Measurements from ENCODE around the gene ANKMY1. TPM values are rescaled to one million over a fixed set of nuclear protein-coding genes. Genes with fewer than 3 reads are reported as not detected.
"Not testable (repeated sequence)": the region's sequence is repeated elsewhere in the genome, so short reads cannot be mapped to it uniquely, and the experiment has no call there.

ANKMY1 gene
- total RNA-seq, 1 donor from 2014 or later: 7.2 TPM

DNA sequence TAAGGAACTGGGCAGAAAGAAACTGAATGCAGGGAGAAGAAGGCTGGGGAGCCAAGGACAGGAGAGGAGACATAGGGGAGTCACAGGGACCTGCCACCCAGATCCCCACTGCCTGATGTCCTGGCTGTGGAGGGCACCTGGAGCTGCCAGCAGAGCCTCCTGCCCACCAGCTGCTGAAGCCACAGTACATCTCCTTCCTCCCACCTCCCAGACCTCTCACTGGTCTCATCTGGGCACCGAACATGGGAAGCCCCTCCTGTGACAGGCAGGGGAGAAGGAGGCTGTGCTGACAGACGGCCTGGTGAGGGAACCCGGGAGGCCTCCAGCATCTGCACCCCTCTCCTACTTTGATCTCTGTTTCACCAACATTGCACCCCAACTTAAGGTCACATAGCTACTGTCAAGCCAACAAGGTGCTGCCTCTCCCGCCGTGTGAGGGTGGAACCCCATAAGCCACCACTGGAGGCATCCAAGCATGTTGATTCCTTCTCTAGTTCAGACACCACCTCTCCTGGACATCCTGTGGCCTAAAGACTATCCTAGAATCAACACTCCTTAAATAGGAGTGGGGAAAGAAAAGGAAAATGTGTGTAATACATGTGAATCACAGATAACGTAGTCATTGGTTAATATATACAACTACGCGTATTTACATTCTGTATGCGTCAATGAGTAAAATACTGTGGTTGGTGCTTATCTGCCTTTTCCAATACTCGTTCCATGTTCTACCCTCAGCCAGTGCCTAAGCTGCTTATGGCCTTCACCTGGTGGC, 7.0 kb upstream of the ANKMY1 start:
- FAIRE-seq: no peak
- H3K4me2 ChIP-seq (ENCODE audit: low read length): no peak overlapping the region
- DNase-seq (ENCODE audit: low read depth): no peak

DNA sequence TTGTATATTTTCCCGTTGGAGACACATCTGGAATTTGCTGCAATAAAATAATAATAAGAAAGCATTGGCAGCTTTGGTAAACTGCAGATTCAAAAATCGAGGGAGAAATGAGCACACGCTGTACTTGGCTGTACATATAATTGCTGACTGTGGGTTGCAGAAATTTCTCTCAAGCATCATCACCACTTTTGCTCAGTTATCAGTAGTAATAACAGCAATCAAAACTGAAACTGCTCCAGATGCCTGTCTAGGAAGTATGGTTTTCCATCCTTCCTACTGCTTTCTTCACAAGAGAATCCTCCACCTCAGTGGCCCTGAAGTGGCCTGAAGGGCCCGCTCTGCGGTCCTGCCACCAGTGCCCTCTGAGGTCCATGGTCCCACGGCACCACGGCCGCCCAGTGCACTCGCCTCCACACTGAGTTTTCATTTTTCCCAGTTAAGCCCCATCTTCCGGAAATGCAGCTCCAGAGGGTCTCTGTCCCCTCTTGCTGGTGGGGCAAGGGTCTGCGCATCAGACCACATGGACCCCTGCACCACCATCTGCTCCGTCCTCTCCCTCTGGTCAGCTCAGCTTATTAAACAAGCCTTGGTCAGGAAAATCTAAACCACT, 6.3 kb upstream of the ANKMY1 start:
- H3K79me2 ChIP-seq (ENCODE audit: insufficient read depth, low read length): peaks cover 4% of the 10 kb centered on the region
- Mint-ChIP-seq H3K9me3 (ENCODE audit: unreplicated experiment) (no peaks in the 10 kb centered on the region), H3K27me3 (ENCODE audit: low read depth, unreplicated experiment) (no peaks in the 10 kb centered on the region), H3K36me3 (ENCODE audit: low read depth, unreplicated experiment) (no peaks in the 10 kb centered on the region), H3K27ac (ENCODE audit: unreplicated experiment) (no peak overlapping the region), H3K4me1 (ENCODE audit: low read depth, unreplicated experiment) (peaks cover 20% of the 10 kb centered on the region), H3K4me3 (ENCODE audit: unreplicated experiment) (no peak overlapping the region)
- H3K9me3 ChIP-seq (ENCODE audit: insufficient read depth, low read depth, low read length): no peaks in the 10 kb centered on the region
- H3K27me3 ChIP-seq (ENCODE audit: insufficient read depth, low read length): no peaks in the 10 kb centered on the region
- H3K4me2 ChIP-seq (ENCODE audit: low read length): no peak overlapping the region
- H4K20me1 ChIP-seq (ENCODE audit: insufficient read depth, low read length): peaks cover 10% of the 10 kb centered on the region
- no peak overlapping the region for H3K4me3 ChIP-seq (ENCODE audit: insufficient read depth, low read depth, low read length)
- no peaks in the 10 kb centered on the region for H3K36me3 ChIP-seq (ENCODE audit: insufficient read depth, low read length)
- FAIRE-seq (no peak), DNase-seq (ENCODE audit: low read depth) (no peak)
- peaks cover 43% of the 10 kb centered on the region for H3K4me1 ChIP-seq (ENCODE audit: insufficient read depth, low read length)
- TF ChIP-seq, protein P1, sequence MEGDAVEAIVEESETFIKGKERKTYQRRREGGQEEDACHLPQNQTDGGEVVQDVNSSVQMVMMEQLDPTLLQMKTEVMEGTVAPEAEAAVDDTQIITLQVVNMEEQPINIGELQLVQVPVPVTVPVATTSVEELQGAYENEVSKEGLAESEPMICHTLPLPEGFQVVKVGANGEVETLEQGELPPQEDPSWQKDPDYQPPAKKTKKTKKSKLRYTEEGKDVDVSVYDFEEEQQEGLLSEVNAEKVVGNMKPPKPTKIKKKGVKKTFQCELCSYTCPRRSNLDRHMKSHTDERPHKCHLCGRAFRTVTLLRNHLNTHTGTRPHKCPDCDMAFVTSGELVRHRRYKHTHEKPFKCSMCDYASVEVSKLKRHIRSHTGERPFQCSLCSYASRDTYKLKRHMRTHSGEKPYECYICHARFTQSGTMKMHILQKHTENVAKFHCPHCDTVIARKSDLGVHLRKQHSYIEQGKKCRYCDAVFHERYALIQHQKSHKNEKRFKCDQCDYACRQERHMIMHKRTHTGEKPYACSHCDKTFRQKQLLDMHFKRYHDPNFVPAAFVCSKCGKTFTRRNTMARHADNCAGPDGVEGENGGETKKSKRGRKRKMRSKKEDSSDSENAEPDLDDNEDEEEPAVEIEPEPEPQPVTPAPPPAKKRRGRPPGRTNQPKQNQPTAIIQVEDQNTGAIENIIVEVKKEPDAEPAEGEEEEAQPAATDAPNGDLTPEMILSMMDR (IDR thresholded peaks at IDR 0.05; ENCODE audit: insufficient read depth, low read depth, low read length): no peak
- no peak for TF ChIP-seq EZH2 (IDR thresholded peaks at IDR 0.05; ENCODE audit: insufficient read depth, low read length)
- H3K9ac ChIP-seq (ENCODE audit: low read length): no peak overlapping the region
- no peak overlapping the region for H2AFZ ChIP-seq (ENCODE audit: low read depth, low read length)
- no peak overlapping the region for H3K27ac ChIP-seq (ENCODE audit: low read depth, low read length)

More for the DNA sequence above, 7.0 kb upstream of the ANKMY1 start:
- no peak overlapping the region for H3K27ac ChIP-seq (ENCODE audit: low read depth, low read length)
- H3K4me3 Mint-ChIP-seq (ENCODE audit: unreplicated experiment): peak overlapping the region; percentile 8
- H3K36me3 ChIP-seq (ENCODE audit: insufficient read depth, low read length): no peaks in the 10 kb centered on the region
- no peaks in the 10 kb centered on the region for H3K9me3 Mint-ChIP-seq (ENCODE audit: unreplicated experiment)
- H3K36me3 Mint-ChIP-seq (ENCODE audit: low read depth, unreplicated experiment): no peaks in the 10 kb centered on the region
- peaks cover 18% of the 10 kb centered on the region for H3K4me1 Mint-ChIP-seq (ENCODE audit: low read depth, unreplicated experiment)
- no peak overlapping the region for H3K4me3 ChIP-seq (ENCODE audit: insufficient read depth, low read depth, low read length)
- H3K27ac Mint-ChIP-seq (ENCODE audit: unreplicated experiment): peak overlapping the region; percentile 79
- H2AFZ ChIP-seq (ENCODE audit: low read depth, low read length): no peak overlapping the region
- H3K9ac ChIP-seq (ENCODE audit: low read length): no peak overlapping the region
- H3K79me2 ChIP-seq (ENCODE audit: insufficient read depth, low read length): peaks cover 7% of the 10 kb centered on the region
- H4K20me1 ChIP-seq (ENCODE audit: insufficient read depth, low read length): peaks cover 10% of the 10 kb centered on the region
- H3K4me1 ChIP-seq (ENCODE audit: insufficient read depth, low read length): peaks cover 36% of the 10 kb centered on the region
- no peaks in the 10 kb centered on the region for H3K27me3 ChIP-seq (ENCODE audit: insufficient read depth, low read length)
- H3K9me3 ChIP-seq (ENCODE audit: insufficient read depth, low read depth, low read length): no peaks in the 10 kb centered on the region
- TF ChIP-seq, protein P1 (IDR thresholded peaks at IDR 0.05; ENCODE audit: insufficient read depth, low read depth, low read length): peak; percentile 3
- TF ChIP-seq EZH2 (IDR thresholded peaks at IDR 0.05; ENCODE audit: insufficient read depth, low read length): no peak
- no peaks in the 10 kb centered on the region for H3K27me3 Mint-ChIP-seq (ENCODE audit: low read depth, unreplicated experiment)

DNA sequence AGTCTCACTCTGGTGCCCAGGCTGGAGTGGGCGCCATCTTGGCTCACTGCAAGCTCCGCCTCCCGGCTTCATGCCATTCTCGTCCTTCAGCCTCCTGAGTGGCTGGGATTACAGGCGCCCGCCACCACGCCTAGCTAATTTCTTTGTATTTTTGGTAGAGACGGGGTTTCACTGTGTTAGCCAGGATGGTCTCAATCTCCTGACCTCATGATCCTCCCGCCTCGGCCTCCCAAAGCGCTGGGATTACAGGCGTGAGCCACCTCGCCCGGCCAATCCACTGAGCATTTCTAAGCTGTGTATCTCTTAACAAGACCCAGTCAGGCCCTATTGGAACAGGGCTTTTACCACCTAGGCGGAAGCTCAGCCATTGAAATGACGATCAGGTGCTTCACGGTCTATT, 5.4 kb upstream of the ANKMY1 start:
- not testable (repeated sequence) for H3K9ac ChIP-seq (ENCODE audit: low read length); H3K27ac Mint-ChIP-seq (ENCODE audit: unreplicated experiment); H3K4me3 Mint-ChIP-seq (ENCODE audit: unreplicated experiment); H3K9me3 Mint-ChIP-seq (ENCODE audit: unreplicated experiment); H2AFZ ChIP-seq (ENCODE audit: low read depth, low read length); H3K9me3 ChIP-seq (ENCODE audit: insufficient read depth, low read depth, low read length); H3K4me2 ChIP-seq (ENCODE audit: low read length); H3K27ac ChIP-seq (ENCODE audit: low read depth, low read length); H3K4me3 ChIP-seq (ENCODE audit: insufficient read depth, low read depth, low read length); H3K36me3 Mint-ChIP-seq (ENCODE audit: low read depth, unreplicated experiment); H3K27me3 Mint-ChIP-seq (ENCODE audit: low read depth, unreplicated experiment); H3K27me3 ChIP-seq (ENCODE audit: insufficient read depth, low read length); DNase-seq (ENCODE audit: low read depth); FAIRE-seq; H3K36me3 ChIP-seq (ENCODE audit: insufficient read depth, low read length)
- H3K79me2 ChIP-seq (ENCODE audit: insufficient read depth, low read length): peaks cover 12% of the 10 kb centered on the region
- peaks cover 17% of the 10 kb centered on the region for H4K20me1 ChIP-seq (ENCODE audit: insufficient read depth, low read length)
- peaks cover 45% of the 10 kb centered on the region for H3K4me1 ChIP-seq (ENCODE audit: insufficient read depth, low read length)
- H3K4me1 Mint-ChIP-seq (ENCODE audit: low read depth, unreplicated experiment): peaks cover 20% of the 10 kb centered on the region

Measured in astrocyte (in vitro differentiated cells and primary cell).